Inflammatory macrophage (primary cell): ENCODE results near the gene SLC51B.
"Not testable (repeated sequence)": the region's sequence is repeated elsewhere in the genome, so short reads cannot be mapped to it uniquely, and the experiment has no call there.

Source experiments
- DNase-seq, 2 donors: peaks; one replicate each; pipeline ENCODE4 v3.0.0-alpha.2; 2020 to 2022
- total RNA-seq, 18 experiments: gene quantifications; one replicate each; lab custom pipeline; 2026; ENCODE audit warnings: mixed read lengths in 6 of 18, inconsistent platforms in 2 of 18; lab: John Stamatoyannopoulos, UW

The SLC51B gene
- 0 to 0.56 (median 0.07) reads per million in 18 experiments for total RNA-seq

DNA sequence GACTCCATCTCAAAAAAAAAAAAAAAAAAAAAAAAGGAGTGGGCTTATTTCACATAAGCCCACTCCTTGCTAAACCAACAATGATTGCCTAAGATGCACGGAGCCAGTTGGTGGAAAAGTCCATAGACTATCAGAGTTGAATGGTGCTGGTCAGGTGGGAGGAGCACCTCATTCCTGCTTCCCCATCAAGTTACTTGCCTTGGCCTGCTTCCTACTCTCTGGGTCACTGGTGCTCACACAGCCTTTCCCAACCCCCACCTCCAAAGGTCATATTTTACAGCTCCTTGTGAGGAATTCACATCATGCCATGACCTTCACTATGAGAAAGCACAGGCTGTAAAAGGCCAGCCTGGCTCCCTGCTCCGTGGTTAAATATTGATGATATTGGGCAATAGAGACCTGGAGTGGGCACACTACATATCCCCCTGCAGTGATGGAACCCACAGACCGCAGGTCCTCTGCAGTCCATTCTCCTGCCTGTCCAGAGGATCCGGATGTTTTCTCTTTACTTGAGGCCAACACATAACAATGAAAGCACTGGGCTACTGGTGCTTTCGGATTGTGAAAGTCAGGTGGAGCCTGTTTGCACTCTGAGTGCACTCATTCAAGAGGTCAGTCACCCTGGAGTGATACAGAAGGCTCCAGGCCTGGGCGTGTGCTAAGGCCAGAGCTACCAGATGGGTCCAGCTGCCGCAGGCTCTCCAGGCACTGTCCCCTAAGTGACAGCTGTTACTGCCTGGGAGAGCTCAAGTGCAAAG lies at the start of gene SLC51B:
Gene SLC51B (plus strand): TSS at position 664 of the 758 bp plus-strand sequence. CDS start 4,618 bp downstream, outside the sequence.
- peak; percentile 30 to 64 for DNase-seq

DNA sequence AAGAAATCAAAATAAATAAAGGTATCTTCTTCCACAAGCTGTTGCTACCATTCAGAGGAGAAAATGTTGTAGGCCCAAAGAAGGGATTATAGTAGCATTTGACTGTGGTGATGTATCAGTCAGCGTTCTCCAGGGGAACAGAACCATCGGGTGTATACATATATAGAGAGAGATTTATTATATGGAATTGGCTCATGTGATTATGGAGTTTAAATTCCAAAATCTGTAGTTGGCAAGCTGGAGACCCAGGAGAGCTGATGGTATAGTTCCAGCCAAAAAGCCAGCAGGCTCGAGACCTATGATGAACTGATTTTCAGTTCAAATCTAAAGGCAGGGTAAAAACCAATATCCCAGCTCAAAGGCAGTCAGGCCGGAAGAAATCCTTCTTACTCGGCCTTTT lies 48.1 kb upstream of the SLC51B start:
- DNase-seq: no peak

DNA sequence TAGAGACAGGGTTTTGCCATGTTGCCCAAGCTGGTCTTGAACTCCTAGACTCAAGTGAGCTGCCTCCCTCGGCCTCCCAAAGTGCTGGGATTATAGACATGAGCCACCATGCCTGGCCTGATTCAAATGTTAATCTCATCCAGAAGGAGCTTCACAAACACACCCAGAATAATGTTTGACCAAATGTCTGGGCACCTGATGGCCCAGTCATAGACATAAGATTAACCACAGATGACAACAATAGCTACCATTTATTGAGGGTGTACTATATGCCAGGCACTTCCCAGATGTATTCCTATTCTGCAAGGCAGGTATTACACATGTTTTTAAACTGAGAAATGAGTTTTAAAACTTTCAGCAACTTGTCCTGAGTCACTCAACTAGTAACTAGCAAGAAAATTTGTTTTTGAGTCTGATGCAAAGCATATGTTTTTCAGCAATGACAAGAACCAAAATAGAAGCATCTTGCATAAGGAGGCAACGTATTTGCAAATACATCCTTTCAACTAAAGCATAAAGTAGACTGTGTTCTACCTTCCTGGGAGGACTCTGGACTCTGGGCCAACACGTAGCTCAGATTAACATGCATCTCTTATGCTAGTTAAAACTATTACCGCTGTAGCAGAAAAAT lies 47.3 kb upstream of the SLC51B start:
- no peak for DNase-seq

DNA sequence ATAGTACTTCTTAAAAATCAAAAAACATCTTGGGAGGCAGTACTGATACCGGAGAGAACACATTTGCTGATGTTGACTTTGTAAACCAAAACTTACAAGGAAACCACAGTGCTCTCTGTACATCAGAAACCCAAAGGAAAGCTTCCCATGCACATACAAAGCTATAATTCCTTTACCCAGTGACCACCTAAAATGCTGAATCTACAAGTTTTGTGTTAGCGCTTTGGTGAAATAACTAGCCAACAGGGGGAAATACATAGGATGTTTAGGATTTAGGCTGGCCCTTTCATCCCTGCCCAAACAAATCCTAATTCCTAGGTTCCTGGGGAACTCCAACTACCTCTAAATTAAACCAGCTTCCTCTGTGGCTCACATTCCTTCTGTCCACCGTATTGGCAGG lies 40.2 kb upstream of the SLC51B start:
- no peak for DNase-seq

DNA sequence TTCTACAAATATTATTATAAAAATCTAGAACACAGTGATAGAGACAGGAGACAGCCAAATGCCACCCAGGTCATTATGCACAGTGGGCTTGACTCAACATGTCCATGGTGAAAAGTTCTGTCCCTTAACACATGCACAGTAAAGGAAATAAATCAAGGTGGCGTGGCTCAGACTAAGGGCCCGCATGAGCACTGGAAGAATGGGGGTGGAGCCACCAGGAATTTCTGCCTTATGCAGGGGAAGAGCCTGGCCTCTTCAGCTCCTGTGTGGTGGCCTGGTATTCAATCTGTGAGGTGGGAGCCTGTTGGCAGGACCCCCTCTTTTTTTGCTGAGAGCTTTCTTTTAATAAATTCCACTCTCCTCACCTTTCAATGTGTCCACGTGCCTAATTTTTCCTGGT lies 38.3 kb upstream of the SLC51B start:
- DNase-seq: no peak

DNA sequence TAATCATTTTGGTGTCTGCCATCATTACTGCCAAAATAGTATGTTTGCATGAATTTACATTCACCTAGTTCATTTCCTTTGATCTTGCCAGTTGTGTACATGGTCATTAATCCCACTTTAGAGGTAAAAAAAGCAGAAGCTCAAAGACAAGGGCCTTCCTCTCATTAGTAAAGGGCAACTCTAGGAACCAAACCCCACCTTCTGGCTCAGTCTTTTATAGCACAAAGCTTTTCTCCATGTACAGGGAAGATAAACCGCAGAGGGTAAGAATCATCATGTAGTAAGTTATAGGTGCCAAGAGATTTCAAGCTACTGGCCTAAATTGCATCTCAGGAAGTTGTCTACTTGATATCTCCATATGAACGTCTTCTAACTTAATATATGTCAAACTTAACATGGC lies 36.2 kb upstream of the SLC51B start:
- peak; percentile 44 to 50 for DNase-seq

DNA sequence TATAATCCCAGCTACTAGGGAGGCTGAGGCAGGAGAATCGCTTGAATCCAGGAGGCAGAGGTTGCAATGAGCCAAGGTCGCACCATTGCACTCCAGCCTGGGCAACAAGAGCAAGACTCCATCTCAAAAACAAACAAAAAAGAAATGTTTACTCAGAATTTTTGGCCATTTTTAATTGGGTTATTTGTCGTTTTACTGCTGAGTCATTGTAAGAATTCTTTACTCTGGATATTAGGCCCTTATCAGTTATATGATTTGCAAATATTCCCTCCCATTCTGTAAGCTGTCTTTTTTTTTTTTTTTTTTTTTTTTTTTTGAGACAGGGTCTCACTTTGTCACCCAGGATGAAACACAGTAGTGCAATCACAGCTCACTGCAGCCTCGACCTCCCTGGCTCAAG lies 34.0 kb upstream of the SLC51B start:
- DNase-seq: not testable (repeated sequence)

DNA sequence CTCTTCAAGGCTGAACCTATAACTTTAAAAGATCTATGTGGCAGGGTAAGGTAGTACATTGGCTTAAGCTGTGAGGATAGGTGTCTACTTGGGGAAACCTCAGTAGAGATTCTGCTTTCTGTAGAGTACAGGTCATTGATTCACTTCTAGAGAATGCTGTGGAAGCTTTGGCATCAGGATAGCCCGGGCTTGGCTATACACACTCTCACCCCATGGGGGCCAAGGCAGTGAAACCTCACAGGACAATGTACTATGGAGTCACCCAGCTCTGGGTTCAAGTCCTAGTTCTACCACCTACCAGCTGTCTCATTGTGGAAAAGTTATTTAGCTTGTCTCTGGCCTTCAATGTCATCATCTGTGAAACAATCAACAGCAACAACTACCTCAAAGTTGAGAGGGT lies 24.8 kb upstream of the SLC51B start:
- DNase-seq: no peak

DNA sequence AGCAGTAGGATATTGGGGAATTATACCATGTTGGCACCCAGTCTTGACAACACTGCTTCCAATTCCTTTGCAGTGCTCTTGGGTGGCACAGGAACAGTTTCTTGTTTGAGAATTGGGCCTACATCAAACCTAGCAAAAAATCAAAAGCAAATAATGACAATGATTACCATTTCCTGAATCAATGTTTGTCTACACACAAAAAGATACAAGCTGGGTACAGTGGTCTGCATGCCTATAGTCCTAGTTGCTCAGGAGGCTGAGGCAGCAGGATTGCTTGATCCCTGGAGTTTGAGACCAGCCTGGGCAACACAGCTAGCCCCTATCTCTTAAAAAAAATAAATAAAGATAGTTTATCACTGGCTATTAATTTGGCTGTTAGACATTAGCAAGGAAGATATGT lies 23.7 kb upstream of the SLC51B start:
- no peak for DNase-seq

DNA sequence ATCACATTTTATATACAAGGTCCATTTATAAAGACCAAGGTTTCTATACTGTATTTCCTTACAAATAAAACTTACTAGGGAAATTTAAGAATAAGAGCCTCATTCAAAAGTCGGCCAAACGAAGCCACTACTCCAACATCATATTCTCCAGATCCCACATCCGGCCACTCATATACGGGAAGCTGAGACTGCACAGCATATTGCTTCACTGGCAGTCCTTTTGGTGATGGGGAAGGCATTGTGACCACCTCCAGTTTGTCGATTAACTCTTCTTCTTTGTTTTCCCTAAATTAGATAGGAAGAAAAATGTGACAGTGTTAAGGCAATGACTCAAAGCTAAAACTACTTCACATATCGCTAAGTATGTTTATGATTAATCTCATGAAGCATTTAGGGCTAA lies 18.4 kb upstream of the SLC51B start:
- DNase-seq: no peak

DNA sequence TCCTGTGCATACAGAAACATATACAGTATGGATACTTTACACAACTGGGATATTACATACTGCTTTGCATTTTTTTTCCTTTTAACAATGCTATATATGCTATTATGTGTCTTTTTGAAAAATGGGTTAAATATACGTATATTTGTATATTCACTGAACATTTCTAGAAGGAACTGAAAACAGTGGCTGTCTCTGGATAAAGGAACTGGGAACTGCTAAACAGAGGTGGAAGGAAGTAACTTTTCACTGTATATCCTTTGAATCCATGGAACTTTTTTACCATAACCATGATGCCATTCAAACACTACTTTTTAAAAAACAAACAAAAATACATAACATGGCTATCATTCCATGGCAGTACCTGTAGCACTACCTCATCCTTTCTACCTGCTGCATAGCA lies 17.6 kb upstream of the SLC51B start:
- DNase-seq: peak; percentile 11 to 16

DNA sequence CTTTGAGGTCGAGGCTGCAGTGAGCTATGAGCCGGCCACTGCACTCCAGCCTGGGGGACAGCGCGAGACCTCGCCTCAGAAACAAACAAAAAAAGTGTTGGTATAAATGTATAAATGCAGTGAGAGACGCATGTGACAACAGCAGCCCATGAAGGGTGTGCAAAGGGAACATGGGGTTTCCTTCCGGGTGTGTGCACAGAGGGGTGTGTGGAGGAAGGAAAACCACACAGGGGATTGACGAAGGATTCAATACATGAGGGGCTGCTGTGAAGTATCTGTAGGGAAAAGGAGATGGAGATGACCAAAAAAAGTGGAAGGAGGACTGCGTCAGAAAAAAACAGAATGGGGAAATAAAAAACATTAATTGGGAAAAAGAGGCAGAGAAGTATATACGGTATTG lies 16.8 kb upstream of the SLC51B start:
- peak in 1 of 2 donors; percentile 6 for DNase-seq

DNA sequence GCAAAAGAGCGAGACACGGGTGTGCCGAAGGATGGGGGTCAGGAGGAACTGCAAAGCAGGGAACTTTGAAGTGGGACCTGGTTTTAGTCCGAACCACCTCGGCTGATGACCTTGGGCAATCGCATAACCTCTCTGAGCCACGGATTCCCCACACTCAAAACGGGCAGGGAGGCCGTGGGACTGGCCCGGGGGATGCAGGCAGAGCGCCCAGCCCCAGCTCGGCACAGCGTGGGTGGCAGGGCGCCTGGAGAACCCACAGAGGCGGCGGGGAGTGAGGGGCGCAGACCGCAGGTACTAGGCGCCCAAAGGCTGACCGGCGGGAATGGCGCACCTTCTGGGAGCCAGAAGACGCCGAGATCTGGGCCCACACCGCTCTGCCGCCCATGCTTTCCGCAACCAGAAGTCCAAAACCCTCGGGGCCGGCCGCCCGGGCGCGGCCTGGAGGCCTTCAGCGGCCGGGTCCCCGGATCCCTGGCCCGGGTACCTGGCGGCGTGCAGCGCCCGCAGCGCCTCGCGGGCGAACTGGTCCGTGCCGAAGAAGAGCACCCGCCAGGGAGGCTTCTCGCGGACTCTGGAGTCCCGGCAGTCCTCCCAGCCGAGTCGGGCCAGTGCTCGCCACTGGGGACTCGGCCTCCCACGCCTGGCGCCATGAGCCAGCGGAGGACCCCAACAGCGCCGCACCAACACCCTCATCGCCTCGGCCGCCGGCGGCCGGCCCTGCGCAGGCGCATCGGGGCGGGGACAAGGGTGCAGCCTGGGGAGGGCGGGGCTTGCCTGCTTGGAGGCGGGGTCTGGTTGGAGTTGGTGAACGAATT lies 16.1 kb upstream of the SLC51B start, which contains the start of gene MTFMT:
Gene MTFMT (minus strand): TSS at position 719 of the 815 bp plus-strand sequence. CDS start 26 bp downstream, at position 693.
- DNase-seq: peak; percentile 82 to 85

DNA sequence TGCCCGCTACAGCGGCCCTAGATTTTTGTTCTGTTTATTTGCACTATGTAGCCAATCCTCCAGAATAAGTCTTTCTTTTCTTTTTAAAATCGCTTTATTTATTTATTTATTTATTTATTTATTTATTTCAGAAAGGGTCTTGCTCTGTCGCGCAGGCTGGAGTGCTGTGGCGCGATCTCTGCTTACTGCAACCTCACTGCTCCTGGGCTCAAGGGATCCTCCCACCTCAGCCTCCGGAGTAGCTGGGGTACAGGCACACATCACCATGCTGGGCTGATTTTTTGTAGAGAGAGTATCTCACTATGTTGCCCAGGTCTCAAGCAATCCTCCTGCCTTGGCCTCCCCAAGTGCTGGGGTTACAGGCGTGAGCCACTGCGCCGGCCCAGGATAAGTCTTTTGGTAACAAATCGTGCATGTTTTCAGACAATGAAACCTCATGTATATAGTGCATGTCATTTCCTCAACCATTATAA lies 15.4 kb upstream of the SLC51B start:
- DNase-seq: no peak

DNA sequence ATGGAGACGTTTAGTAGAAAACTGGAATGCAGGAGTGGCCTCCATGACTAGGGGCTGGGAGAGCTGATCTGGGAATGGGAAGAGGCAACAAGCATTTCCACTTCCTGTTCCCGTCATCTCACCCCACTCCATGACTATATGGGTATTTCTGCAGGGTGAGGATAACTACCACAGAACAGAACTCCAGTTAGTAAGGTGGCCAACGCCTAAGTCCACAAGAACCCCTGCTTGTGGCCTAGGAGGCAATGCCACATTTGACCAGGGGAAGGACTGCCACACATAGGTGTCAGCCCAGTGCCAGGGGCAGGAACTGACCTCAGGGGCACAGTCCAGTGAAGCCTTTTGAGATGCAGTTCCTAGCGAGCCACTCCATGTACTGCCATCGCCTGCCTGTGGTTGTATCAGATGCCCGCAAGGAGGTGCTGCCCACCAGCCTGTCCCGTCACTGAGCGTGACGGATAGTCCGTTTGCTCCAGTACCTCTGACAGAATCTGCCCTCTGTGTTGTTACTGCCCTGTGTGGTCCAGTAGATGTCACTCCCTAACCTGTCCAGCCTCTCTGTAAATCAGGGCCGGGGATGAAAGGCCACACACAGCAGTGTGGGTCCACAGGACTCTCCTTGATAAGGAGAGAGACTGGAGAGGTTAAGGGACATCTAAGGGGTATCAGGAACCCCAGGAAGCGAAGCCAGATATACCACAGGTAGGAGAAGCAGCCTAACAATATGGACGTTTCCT lies 12.2 kb upstream of the SLC51B start:
- DNase-seq: peak; percentile 63 to 76

DNA sequence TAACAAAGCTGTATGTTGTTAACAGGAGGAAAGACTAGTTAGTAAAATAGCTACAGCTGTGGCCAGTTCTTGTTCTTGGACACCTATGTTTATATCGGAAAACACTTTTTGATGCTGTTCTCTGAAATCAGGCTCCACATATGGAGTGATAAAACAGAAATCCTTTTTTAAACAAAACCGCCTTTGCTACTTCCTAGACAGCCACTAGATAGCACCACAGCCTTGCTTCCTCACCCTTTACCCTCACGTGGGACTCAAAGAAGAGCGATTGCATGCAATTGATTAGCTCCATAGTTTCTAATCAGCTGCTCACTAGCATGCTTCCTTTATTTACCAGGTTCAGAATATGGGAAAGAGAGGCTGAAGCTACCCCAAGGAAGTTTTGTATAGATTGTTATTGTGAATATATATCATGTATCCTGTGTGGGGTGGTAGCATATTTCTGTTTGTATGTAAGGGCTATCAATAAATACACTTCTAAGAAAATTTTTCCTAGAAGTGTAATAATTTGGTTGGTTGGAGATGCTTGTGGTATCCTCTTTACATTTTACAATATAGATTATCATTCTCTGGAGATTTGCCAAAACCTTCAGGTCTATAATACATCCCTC lies 11.4 kb upstream of the SLC51B start:
- peak; percentile 54 to 67 for DNase-seq

DNA sequence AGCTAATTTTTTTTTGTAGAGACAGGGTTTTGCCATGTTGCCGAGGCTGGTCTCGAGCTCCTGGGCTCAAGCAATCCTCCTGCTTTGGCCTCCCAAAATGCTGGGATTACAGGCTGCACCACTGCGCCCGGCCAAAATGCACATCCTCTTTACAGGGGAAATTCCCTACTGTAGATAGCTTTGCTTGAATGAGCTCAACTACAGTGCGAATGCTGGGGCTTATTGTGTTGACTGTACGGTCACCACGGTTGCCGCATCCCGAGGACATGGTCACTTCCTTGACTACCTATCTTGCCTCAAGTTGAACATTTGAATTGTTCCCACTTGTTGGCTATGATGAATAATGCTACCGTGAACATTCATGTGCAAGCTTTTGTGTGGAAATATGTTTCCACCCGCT lies 10.5 kb upstream of the SLC51B start:
- DNase-seq: no peak

DNA sequence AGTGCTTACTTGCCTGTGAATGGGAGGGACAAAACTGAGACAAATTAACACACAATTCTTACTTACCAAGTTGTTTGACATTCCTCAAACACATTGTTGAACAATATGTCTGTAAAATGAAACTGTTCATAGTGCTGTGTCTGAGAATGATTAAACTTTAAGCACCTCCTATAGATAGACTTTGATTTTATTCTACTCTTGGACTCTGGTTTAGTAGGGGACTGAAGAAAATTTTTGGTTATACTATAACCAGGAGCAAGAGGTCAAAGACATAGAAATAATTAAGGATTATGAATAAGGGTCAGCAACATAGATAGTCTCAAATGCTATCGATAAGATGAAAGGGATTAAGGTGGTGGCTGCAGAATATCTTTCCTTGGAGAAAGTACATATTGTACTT lies 7.9 kb upstream of the SLC51B start:
- no peak for DNase-seq

DNA sequence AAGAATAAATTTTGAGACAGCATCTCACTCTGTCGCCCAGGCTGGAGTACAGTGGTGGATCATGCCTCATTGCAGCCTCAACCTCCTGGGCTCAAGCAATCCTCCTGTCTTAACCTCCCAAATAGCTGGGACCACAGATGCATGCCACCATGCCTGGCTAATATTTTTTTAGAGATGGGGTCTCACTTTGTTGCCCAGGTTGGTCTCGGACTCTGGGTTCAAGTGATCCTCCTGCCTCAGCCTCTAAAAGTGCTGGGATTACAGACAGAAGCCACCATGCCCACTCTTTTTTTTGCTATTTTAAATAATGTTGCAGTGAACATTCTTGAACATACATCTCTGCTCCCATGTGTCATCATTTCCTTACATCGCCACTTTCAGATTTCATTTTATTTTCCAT lies 6.8 kb upstream of the SLC51B start:
- DNase-seq: no peak

DNA sequence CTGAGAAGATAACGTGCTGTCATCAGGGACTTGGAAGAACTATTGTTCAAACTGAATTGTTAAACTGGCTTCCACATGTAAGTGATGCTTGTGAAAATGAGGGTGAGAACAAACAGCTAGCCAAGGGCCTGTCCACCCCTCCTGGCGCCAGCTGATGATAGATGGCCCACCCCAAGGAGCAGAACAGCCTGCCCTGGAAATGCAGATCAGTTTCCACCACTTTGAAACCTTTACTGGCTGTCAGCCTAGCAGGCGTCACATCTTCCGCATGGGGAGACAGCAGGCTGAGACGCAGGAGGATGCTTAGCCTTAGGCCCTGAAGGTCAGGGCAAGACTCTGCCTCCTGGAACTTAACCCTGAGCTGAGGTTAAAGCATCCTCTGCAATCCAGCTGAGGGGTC lies 6.4 kb upstream of the SLC51B start:
- no peak for DNase-seq

DNA sequence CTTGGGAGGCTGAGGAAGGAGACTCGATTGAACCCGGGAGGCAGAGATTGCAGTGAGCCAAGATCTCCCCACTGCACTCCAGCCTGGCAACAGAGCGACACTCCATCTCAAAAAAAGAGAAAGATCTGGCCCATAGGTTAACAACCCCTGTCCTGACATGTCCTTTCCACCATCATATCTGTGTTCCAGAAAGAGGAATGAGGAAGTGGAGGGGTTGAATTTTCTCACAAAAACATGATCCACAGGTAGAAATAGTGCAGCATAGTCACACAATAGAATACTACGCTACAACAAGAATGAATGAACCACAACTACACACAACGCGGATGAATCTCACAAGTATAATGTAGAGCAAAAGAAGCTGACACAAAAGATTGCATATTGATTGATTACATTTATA lies 4.7 kb upstream of the SLC51B start:
- no peak for DNase-seq

DNA sequence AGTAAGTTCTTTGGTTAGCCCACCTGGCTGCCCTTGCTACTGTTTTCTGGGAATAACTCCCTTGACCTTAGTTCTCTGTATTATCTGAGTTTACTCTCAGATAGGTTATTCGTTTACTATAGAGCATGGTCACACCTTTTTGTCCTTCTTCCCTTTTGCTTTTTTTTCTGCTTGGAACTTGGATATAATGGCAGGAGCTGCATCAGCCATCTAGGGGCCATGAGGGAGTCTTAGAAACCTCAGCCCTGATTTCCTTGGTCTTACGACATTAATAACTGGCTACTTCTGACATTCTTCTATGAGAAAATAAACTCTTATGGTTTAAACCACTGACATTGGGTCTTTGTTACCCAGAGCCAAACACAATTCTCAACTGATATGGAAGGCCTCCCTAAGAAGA lies 3.4 kb upstream of the SLC51B start:
- DNase-seq: no peak
